LNCAP (cell line): ENCODE measurements around the gene NCK1.

ENCODE experiments used
- CTCF ChIP-seq: fragments of 450-650 bp; IDR thresholded peaks from 2 replicates; pipeline ENCODE4 v1.5.1; 2017; ENCODE audit warnings: mild to moderate bottlenecking

NCK1 gene

GRCh38 chr3:136910697-136911096, 48.7 kb downstream of the NCK1 start:
- no peak for TF ChIP-seq CTCF

- no peak for TF ChIP-seq CTCF
Observed at GRCh38 chr3:136913168-136913567, 51.2 kb downstream of the NCK1 start.

GRCh38 chr3:136914739-136915138, 52.7 kb downstream of the NCK1 start:
- TF ChIP-seq CTCF = no peak

- no peak for TF ChIP-seq CTCF
Observed at GRCh38 chr3:136916223-136916622, 54.2 kb downstream of the NCK1 start.

GRCh38 chr3:136919799-136920580, 58.0 kb downstream of the NCK1 start:
- TF ChIP-seq CTCF = no peak

- TF ChIP-seq CTCF = no peak
Observed at GRCh38 chr3:136920904-136921611, 59.0 kb downstream of the NCK1 start.

GRCh38 chr3:136925425-136926190, 63.6 kb downstream of the NCK1 start:
- TF ChIP-seq CTCF = no peak
